Dendritic cell treated with granulocyte-macrophage colony-stimulating factor and Interleukin-4, amounts not matched to agents 40 ng/mL and 50 ng/mL, for 4 days (primary cell): ENCODE data around the gene GJD4.

Experiments used
- H3K27ac Mint-ChIP-seq: one replicate; pipeline ENCODE4 v1.8.0; 2022; ENCODE audit warnings: mild to moderate bottlenecking, mixed read lengths
- H3K27me3 Mint-ChIP-seq: one replicate; pipeline ENCODE4 v1.8.0; 2022; ENCODE audit warnings: mild to moderate bottlenecking, mixed read lengths
- H3K36me3 Mint-ChIP-seq: one replicate; pipeline ENCODE4 v1.8.0; 2022; ENCODE audit warnings: low read depth, mixed read lengths
- H3K4me1 Mint-ChIP-seq: one replicate; pipeline ENCODE4 v1.8.0; 2022; ENCODE audit warnings: low read depth, mixed read lengths
- H3K4me3 Mint-ChIP-seq: one replicate; pipeline ENCODE4 v1.8.0; 2022; ENCODE audit warnings: mild to moderate bottlenecking, moderate library complexity, mixed read lengths
- H3K9me3 Mint-ChIP-seq: one replicate; pipeline ENCODE4 v1.8.0; 2022; ENCODE audit warnings: mixed read lengths
- intact Hi-C: fragments of 100-400 bp; cut with micrococcal nuclease; formaldehyde crosslinking; loops from one replicate; pipeline ENCODE4 v1.15.0; 2022

GJD4 gene

DNA sequence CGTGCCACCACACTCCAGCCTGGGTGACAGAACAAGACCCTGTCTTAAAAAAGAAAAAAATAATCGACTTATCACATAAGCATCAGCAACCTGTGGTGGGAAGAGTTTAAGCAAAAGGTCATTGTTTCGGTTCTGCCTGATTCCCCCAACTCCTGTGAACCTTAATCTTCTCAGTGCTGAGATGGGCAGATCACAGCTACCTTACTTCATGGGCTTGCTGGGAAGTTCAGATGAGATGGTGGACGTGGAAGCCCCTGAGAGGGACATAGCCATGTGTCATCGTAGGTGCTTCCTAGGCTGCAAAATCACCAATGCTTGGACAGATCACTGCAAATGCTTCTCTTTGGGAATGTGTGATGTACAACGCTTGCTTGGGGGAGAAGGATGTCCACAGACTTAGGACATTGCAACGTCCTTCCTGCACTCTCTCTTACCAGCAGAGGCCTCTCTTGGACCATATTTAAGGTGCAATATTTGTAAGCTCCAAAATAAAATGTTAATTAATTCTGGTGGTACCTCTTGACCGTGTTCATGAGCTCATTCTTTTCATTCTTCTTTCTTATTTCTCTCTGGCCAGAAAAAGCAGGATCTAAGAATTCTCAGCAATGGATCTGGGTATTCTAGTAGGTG, 8.6 kb downstream of the GJD4 start:
- no peaks in the 10 kb centered on the region for H3K36me3 Mint-ChIP-seq
- H3K9me3 Mint-ChIP-seq = no peaks in the 10 kb centered on the region
- H3K27me3 Mint-ChIP-seq = peaks cover 31% of the 10 kb centered on the region
- no peaks in the 10 kb centered on the region for H3K4me1 Mint-ChIP-seq
- H3K27ac Mint-ChIP-seq = no peak overlapping the region
- H3K4me3 Mint-ChIP-seq = no peak overlapping the region
- intact Hi-C loops = no loop called here

DNA sequence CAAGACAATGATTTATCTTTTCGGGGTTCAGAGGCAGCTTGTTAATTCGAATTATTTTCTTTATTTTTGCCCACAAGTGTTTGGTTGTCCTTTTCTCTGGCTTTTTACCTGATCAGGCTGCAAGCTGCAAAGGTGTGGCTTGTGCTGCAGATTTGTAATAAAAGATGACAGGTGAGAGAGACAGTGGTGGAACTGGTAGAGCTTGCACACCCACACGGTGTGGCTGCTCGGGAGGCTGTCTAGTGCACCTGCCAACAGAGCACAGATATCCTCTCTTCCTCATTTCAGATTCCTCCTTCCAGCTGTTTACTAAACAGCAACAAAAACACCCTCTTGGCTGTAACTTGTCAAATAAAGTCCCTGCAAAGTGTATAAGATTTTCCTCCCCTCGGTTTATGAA, 9.2 kb downstream of the GJD4 start:
- Mint-ChIP-seq H3K9me3 (no peaks in the 10 kb centered on the region), H3K27ac (no peak overlapping the region), H3K36me3 (no peaks in the 10 kb centered on the region), H3K4me3 (no peak overlapping the region), H3K27me3 (peaks cover 27% of the 10 kb centered on the region), H3K4me1 (no peaks in the 10 kb centered on the region)
- intact Hi-C loops = no loop called here

DNA sequence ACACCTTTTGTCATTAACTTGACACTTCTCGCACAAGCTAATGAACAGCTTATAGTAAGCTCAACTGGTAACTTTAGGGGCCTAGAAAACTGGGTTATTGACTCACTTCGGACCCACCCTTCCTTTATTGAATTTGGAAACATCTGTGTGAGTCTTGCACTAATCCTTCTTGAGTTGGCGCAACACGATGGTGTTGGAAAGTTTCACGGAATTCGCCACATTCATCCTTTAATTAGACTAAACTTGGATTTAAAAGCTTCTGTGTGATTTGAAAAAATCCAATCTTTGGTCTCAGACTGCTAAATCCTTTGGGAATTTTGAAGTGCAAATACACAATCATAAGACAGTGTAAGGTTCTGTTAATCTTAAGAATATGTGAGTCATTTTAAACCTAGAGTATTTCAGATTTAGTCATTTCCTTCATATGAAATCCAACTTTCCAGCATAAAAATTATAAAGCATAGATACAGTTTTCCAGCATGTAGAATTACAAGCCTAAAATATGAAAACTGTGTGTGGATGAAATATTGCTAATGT, 21.9 kb downstream of the GJD4 start:
- Mint-ChIP-seq H3K9me3 (no peaks in the 10 kb centered on the region), H3K4me3 (no peak overlapping the region), H3K4me1 (no peaks in the 10 kb centered on the region), H3K27me3 (no peaks in the 10 kb centered on the region), H3K27ac (no peak overlapping the region), H3K36me3 (no peaks in the 10 kb centered on the region)
- intact Hi-C loops = no loop called here

DNA sequence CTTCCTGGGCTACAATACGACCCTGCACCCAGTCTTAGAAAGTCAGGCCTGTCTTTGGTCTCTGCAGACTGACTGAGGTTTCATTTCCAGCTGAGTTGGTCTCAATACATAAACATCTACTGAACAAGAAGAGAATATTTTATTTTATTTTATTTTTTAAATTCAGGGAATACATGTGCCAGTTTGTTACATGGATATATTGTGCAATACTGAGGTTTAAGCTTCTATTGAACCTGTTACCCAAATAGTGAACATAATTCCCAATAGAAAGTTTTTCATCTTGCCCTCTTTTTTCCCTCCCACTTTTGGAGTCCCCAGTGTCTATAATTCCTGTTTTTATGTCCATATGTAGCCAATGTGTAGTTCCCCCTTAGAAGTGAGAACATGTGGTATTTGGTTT, 26.3 kb downstream of the GJD4 start:
- Mint-ChIP-seq H3K27me3 (peaks cover 11% of the 10 kb centered on the region), H3K27ac (no peak overlapping the region), H3K9me3 (no peaks in the 10 kb centered on the region), H3K36me3 (no peaks in the 10 kb centered on the region), H3K4me1 (no peaks in the 10 kb centered on the region), H3K4me3 (no peak overlapping the region)
- intact Hi-C loops = no loop called here

DNA sequence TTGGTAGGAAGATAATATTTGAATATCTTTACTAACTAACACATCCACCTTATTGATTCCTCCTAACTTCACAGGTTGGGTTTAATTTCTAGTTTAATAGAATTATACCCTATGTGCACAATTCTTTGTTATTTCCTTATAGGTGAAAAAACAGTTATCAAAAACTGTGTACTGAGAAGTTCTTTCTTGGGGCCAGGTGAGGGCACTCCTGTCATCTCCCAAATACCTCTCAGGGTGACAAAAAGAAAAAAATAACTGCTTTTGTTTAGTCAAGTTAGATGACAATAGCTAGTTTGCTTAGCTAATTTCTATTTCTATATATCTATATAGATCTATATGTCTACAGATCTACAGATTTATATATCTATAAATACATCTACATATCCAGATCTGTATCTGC, 26.9 kb downstream of the GJD4 start:
- H3K27ac Mint-ChIP-seq = no peak overlapping the region
- no peaks in the 10 kb centered on the region for H3K36me3 Mint-ChIP-seq
- no peaks in the 10 kb centered on the region for H3K4me1 Mint-ChIP-seq
- intact Hi-C loops = no loop called here
- no peak overlapping the region for H3K4me3 Mint-ChIP-seq
- peaks cover 17% of the 10 kb centered on the region for H3K27me3 Mint-ChIP-seq
- no peaks in the 10 kb centered on the region for H3K9me3 Mint-ChIP-seq

DNA sequence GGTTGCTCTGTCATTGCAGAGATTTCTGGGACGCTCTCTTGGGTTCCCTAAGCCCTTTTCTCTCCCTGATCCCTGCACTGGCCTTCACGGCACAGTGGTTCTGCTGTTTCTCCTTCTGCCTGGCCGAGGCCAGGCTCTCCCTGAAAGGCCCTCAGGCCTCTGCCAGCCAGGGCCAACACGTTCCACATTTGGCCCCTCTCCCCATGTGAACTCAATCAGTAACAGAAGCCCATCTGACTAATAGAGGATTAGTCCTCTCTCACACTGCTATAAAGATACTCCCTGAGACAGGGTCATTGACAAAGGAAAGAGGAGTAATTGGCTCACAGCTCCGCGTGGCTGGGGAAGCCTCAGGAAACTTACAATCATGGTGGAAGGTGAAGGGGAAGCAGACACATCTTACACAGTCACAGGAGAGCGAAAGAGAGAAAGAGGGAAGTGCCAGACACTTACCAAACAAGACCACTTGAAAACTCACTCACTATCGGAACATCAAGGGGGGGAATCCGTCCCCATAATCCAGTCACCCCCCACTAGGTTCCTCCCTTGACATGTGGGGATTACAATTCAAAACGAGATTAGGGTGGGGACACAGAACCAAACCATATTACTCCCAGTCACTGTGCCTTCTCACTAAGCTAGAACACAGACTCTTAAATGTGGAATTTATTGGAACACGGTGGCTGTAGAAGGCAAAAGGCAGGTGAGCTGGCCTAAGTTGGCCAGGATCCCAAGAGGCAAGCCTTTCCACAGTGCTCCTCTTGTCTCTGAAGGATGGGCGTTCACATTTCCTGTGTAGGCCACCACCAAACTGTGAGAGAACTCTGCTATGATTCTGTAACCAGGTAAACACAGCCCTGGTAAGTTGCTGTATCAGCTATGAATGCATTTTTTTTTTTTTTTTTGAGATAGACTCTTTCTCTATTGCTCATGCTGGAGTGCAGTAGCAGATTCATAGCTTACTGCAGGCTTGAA, 28.2 kb downstream of the GJD4 start:
- Mint-ChIP-seq H3K4me1 (no peaks in the 10 kb centered on the region), H3K9me3 (no peaks in the 10 kb centered on the region), H3K4me3 (no peak overlapping the region), H3K36me3 (no peaks in the 10 kb centered on the region), H3K27ac (no peak overlapping the region), H3K27me3 (peaks cover 29% of the 10 kb centered on the region)
- intact Hi-C loops = no loop called here

DNA sequence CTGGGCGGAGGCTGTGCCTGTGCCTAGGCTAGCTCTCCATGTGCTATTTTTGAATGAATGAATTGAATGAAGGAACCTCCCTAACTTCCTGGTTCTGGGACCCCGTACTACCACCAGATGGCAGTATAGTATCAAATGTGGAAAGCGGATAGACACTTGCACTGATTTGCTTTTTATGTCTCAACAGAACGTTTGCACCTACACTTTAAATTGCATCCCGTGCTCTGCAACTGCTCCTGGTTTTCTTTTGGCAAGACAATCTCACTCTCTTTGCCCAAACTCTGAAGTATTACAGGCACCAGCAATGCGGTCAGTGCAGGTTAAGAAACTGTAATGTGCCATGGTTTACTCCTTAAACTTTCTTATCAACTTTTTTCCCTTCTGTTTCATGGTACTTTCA, 30.4 kb downstream of the GJD4 start:
- peaks cover 44% of the 10 kb centered on the region for H3K27me3 Mint-ChIP-seq

DNA sequence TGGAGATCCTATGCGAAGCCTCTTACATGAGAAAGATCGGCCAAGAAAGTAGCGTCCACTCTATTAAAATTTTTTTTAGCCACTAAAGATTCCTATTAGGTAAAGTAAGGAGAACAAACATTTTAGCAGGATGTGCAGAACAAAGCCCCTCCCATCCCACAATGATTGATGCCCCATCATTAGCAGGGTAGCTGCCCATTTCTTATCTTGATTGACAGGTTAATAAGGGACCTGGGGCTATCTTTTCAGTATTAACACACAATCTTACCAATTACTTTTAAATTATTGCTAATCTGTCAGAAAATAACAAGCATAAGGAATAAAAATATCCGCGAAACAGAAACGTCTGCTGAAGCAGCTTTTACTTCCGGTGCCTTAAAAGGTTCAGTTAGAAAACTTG, 31.8 kb downstream of the GJD4 start:
- intact Hi-C loops = loop anchor here (5.0 kb wide), 3 partner anchors 1140 to 1860 kb away; no protein-coding TSS in a partner anchor
- Mint-ChIP-seq H3K27ac (no peak overlapping the region), H3K4me1 (peaks cover 21% of the 10 kb centered on the region), H3K9me3 (no peaks in the 10 kb centered on the region), H3K27me3 (peaks cover 51% of the 10 kb centered on the region), H3K4me3 (no peak overlapping the region), H3K36me3 (peaks cover 10% of the 10 kb centered on the region)

More for the DNA sequence above, 30.4 kb downstream of the GJD4 start:
- intact Hi-C loops = loop anchor here (5.0 kb wide), 3 partner anchors 1142 to 1862 kb away; no protein-coding TSS in a partner anchor
- Mint-ChIP-seq H3K27ac (no peak overlapping the region), H3K4me3 (no peak overlapping the region), H3K36me3 (no peaks in the 10 kb centered on the region), H3K4me1 (peaks cover 12% of the 10 kb centered on the region), H3K9me3 (no peaks in the 10 kb centered on the region)

DNA sequence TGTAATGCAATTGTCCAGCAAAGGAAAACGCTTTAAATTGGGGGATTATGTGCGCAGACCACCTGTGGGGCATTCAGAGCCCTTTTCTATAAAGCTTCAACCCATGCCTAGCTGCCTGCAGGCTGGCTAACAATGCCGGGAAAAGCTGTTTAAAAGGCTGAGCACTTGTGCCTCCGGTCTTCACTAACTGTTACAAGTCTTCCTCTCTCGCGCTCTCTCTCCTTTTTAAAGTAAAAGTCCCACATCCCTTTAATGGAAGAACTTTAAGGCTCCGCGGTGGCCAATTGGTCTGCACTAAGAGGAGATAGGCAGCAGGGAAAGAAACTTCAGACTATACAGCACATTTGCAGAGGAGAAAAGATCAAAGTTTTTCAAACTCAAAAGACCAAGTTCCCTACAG, 32.3 kb downstream of the GJD4 start:
- intact Hi-C loops = loop anchor here (5.0 kb wide), 3 partner anchors 1140 to 1860 kb away; no protein-coding TSS in a partner anchor
- H3K4me1 Mint-ChIP-seq = peaks cover 26% of the 10 kb centered on the region
- no peak overlapping the region for H3K27ac Mint-ChIP-seq
- H3K27me3 Mint-ChIP-seq = peaks cover 56% of the 10 kb centered on the region
- H3K4me3 Mint-ChIP-seq = no peak overlapping the region
- no peaks in the 10 kb centered on the region for H3K9me3 Mint-ChIP-seq
- peaks cover 14% of the 10 kb centered on the region for H3K36me3 Mint-ChIP-seq

DNA sequence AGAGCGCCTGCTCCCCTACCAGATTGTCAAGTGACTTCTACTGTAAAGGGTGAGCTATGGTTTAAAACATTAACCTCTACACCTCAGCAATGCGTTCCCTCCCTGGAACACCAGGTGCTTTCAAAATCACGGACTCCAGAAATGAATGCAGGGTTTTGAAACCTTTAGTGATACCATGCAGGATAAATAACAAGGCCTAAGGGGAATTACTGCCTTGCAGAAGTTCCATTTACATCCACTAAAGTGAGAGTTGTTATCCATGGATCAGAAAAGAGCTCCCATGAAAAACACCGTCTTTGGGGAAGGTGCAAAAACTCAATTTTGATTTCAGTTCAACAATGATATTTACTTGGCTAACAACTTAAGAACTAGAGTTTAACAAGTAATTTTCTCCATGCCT, 33.0 kb downstream of the GJD4 start:
- no peaks in the 10 kb centered on the region for H3K9me3 Mint-ChIP-seq
- intact Hi-C loops = loop anchor here (5.0 kb wide), 3 partner anchors 1139 to 1859 kb away; no protein-coding TSS in a partner anchor
- H3K36me3 Mint-ChIP-seq = peaks cover 14% of the 10 kb centered on the region
- H3K27me3 Mint-ChIP-seq = peaks cover 59% of the 10 kb centered on the region
- no peak overlapping the region for H3K27ac Mint-ChIP-seq
- no peak overlapping the region for H3K4me3 Mint-ChIP-seq
- H3K4me1 Mint-ChIP-seq = peaks cover 32% of the 10 kb centered on the region

DNA sequence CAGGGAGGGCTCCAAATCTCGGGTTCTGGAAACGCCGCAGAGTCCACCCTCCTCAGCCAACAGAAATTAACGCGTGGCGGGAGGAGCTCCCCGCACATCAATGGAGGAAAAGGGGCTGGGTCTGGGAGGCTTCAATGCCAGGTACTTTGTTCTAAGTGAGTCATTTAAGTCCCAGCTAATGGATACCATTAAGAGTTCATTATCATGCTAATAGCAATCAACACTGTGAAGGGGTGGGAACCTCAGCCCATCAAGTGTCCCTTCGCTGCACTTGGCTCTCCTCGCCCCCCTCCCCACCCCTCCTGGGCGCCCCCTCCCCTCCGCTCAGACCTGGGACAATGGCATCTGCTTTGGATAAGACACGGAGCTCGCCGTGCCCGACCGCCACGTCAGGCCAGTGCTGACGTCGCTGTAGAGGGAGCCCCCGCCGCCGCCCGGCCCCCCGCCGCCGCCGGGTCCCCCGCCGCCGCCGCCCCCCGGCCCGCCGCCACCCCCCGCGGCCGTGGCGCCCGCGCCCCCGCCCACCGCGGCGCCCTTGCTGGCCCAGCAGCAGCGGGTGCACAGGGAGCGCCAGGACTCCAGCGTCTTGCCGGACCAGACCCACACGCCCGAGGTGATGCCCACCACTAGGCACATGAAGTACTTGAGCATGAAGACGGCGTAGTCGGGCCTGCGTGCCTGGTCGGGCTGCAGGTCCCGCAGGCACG, 34.0 kb downstream of the GJD4 start:
- Mint-ChIP-seq H3K4me3 (peak overlapping the region; percentile 58), H3K9me3 (no peaks in the 10 kb centered on the region), H3K27me3 (peaks cover 69% of the 10 kb centered on the region), H3K27ac (no peak overlapping the region), H3K36me3 (peaks cover 14% of the 10 kb centered on the region), H3K4me1 (peaks cover 42% of the 10 kb centered on the region)
- intact Hi-C loops = loop anchor here (5.0 kb wide), 3 partner anchors 1138 to 1858 kb away; no protein-coding TSS in a partner anchor

DNA sequence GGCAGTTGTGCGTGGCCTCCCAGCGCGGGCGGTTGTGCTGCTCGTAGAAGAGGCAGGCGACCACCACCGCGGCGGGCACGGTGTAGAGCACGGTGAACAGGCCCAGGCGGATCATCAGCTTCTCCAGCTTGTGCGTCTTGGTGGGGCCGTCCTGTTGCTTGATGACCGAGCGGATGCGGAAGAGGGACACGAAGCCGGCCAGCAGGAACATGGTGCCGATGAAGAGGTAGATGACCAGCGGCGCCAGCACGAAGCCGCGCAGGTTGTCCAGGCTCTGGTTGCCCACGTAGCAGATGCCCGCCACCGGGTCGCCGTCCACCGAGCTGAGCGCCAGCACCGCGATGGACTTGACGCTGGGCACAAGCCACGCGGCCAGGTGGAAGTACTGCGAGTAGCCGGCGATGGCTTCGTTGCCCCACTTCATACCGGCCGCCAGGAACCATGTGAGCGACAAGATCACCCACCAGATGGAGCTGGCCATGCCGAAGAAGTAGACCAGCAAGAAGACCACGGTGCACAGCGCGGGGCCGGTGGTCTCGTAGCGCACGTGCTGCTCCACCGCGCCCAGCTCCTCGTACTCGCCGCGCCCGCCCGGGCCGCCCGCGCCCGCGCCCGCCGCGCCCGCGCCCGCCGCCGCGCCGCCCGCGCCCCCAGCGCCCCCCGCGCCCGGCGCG, 34.7 kb downstream of the GJD4 start:
- Mint-ChIP-seq H3K9me3 (no peaks in the 10 kb centered on the region), H3K27me3 (peaks cover 76% of the 10 kb centered on the region)

DNA sequence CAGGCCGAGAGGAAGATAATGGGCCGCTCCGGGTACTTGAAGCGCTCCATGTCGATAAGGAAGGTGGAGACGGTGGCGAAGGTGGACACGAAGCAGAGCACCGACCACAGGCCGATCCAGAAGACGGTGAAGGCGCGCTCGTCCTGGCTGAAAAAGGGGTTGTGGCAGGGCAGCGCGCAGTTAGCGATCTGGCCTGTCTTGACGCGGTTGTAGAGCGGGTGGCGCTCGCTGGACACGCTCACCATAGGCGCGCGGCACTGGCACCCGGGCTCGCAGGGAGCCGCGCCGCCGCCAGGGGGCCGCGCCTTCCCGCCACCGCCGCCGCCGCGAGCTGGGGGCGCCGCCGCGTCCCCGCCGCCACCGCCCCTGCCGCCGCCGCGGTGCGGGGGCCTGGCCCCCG, 35.3 kb downstream of the GJD4 start:
- peaks cover 43% of the 10 kb centered on the region for H3K4me1 Mint-ChIP-seq
- no peaks in the 10 kb centered on the region for H3K9me3 Mint-ChIP-seq
- peaks cover 81% of the 10 kb centered on the region for H3K27me3 Mint-ChIP-seq
- H3K36me3 Mint-ChIP-seq = peaks cover 14% of the 10 kb centered on the region
- intact Hi-C loops = no loop called here
- no peak overlapping the region for H3K27ac Mint-ChIP-seq
- H3K4me3 Mint-ChIP-seq = peak overlapping the region; percentile 75

More for the DNA sequence above, 34.7 kb downstream of the GJD4 start:
- Mint-ChIP-seq H3K36me3 (peaks cover 14% of the 10 kb centered on the region), H3K4me3 (peak overlapping the region; percentile 75), H3K4me1 (peaks cover 43% of the 10 kb centered on the region), H3K27ac (no peak overlapping the region)
- intact Hi-C loops = loop anchor here (5.0 kb wide), 3 partner anchors 1137 to 1857 kb away; no protein-coding TSS in a partner anchor
